Right lobe of liver (tissue), 4 donors: ENCODE results near the gene SUMO4.

Experiments
- POLR2A ChIP-seq: fragments of 450-650 bp; IDR thresholded peaks from one replicate; pipeline ENCODE4 v1.6.1; 2017; ENCODE audit warnings: antibody characterized with exemption, mild to moderate bottlenecking
- TF ChIP-seq, protein P1 (sequence below), 4 donors: fragments of 200-600 bp in 3 of 4; fragments of 450-650 bp in 1 of 4; IDR thresholded peaks; one replicate each; pipeline versions ENCODE4 v1.5.1 to v1.8.0; 2016 to 2022; ENCODE audit warnings: antibody characterized with exemption in 4 of 4, mild to moderate bottlenecking in 2 of 4
- donor health status: DM: no; HTN: no; CAD: no.
- donor health status: DM: no; HTN: no; CAD: no.
- donor health status: DM: no; HTN: yes; CAD: no.

GRCh38 chr6:149433405-149433804 lies 33.3 kb downstream of the SUMO4 start:
- TF ChIP-seq, protein P1, sequence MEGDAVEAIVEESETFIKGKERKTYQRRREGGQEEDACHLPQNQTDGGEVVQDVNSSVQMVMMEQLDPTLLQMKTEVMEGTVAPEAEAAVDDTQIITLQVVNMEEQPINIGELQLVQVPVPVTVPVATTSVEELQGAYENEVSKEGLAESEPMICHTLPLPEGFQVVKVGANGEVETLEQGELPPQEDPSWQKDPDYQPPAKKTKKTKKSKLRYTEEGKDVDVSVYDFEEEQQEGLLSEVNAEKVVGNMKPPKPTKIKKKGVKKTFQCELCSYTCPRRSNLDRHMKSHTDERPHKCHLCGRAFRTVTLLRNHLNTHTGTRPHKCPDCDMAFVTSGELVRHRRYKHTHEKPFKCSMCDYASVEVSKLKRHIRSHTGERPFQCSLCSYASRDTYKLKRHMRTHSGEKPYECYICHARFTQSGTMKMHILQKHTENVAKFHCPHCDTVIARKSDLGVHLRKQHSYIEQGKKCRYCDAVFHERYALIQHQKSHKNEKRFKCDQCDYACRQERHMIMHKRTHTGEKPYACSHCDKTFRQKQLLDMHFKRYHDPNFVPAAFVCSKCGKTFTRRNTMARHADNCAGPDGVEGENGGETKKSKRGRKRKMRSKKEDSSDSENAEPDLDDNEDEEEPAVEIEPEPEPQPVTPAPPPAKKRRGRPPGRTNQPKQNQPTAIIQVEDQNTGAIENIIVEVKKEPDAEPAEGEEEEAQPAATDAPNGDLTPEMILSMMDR (IDR thresholded peaks at IDR 0.05): no peak
- no peak for TF ChIP-seq POLR2A
